Osteoblast (primary cell): ENCODE data around the gene LY9. TPM values are rescaled to one million over a fixed set of nuclear protein-coding genes. Genes with fewer than 3 reads are reported as not detected.
"Not testable (repeated sequence)": the region's sequence is repeated elsewhere in the genome, so short reads cannot be mapped to it uniquely, and the experiment has no call there.

Source experiments
- DNase-seq: peaks from one replicate; pipeline ENCODE4 v3.0.0; 2011; ENCODE audit warnings: low spot score, mixed read lengths; ENCODE audit not compliant: insufficient read length; ENCODE audit errors: missing footprints
- H2AFZ ChIP-seq: 2 replicates; pipeline ENCODE4 v1.6.0; 2011; ENCODE audit warnings: mild to moderate bottlenecking, low read length
- H3K27ac ChIP-seq: 2 replicates; pipeline ENCODE4 v1.5.1; 2011; ENCODE audit warnings: mild to moderate bottlenecking, low read depth, low read length, moderate library complexity
- H3K27me3 ChIP-seq: 2 replicates; pipeline ENCODE4 v1.6.0; 2012; ENCODE audit warnings: mild to moderate bottlenecking, control low read depth, inconsistent platforms, low read length, moderate library complexity; ENCODE audit not compliant: insufficient read depth
- H3K36me3 ChIP-seq: 2 replicates; pipeline ENCODE4 v1.5.1; 2011; ENCODE audit warnings: mild to moderate bottlenecking, low read length, control low read depth, moderate library complexity; ENCODE audit not compliant: insufficient read depth
- H3K4me1 ChIP-seq: 2 replicates; pipeline ENCODE4 v1.5.1; 2011; ENCODE audit warnings: mild to moderate bottlenecking, low read length, control low read depth, moderate library complexity; ENCODE audit not compliant: insufficient read depth
- H3K4me2 ChIP-seq: 2 replicates; pipeline ENCODE4 v1.6.0; 2011; ENCODE audit warnings: mild to moderate bottlenecking, low read length; ENCODE audit not compliant: insufficient read depth
- H3K4me3 ChIP-seq: fragments of 200-600 bp; sonication (generic); 3 replicates; pipeline ENCODE4 v1.5.1; 2012; ENCODE audit warnings: mild to moderate bottlenecking, low read length, inconsistent platforms; ENCODE audit not compliant: insufficient read depth
- H3K79me2 ChIP-seq: 2 replicates; pipeline ENCODE4 v1.6.0; 2012; ENCODE audit warnings: mild to moderate bottlenecking, low read length, control low read depth, inconsistent platforms; ENCODE audit not compliant: insufficient read depth
- H3K9me3 ChIP-seq: 2 replicates; pipeline ENCODE4 v1.5.1; 2011; ENCODE audit warnings: low read depth, low read length, control low read depth
- H4K20me1 ChIP-seq: 2 replicates; pipeline ENCODE4 v1.6.0; 2012; ENCODE audit warnings: mild to moderate bottlenecking, low read length, control low read depth; ENCODE audit not compliant: insufficient read depth
- total RNA-seq: library from RNA; depleted of rRNA; stranded (reverse); fragments of >200 nt; gene quantifications from 2 replicates; pipeline ENCODE4 v1.2.3, GENCODE V29; 2012
- TF ChIP-seq, protein P1 (sequence below): IDR thresholded peaks from 2 replicates; pipeline ENCODE4 v1.5.1; 2011; ENCODE audit warnings: mild to moderate bottlenecking, low read depth, low read length, moderate library complexity; ENCODE audit errors: extremely low read depth

LY9 gene
- total RNA-seq, 1 donor = not detected

DNA sequence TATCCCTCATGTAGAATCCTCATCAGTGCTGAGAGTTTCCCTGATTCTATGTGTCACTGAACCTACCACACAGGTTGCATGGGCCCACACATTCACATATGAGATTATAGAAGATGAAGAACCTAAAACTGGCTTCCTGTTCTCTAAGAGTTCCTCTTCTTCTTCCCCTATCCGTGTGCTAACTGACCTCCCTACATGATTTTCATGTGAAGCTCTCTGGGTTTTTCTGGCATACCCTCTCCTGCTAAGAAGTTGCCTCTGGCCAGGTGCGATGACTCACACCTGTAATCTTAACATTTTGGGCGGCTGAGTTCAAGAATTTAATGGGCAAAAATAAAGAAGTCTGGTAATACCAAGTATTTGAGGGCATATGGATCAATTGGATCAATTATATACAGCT lies 72.2 kb downstream of the LY9 start:
- Histone ChIP-seq H4K20me1 (no peaks in the 10 kb centered on the region), H3K4me3 (no peak overlapping the region), H3K9me3 (no peaks in the 10 kb centered on the region), H3K27me3 (no peaks in the 10 kb centered on the region), H3K4me1 (no peaks in the 10 kb centered on the region), H3K79me2 (no peaks in the 10 kb centered on the region), H3K27ac (no peak overlapping the region), H3K4me2 (no peak overlapping the region), H2AFZ (no peak overlapping the region), H3K36me3 (no peaks in the 10 kb centered on the region)
- DNase-seq = no peak
- TF ChIP-seq, protein P1, sequence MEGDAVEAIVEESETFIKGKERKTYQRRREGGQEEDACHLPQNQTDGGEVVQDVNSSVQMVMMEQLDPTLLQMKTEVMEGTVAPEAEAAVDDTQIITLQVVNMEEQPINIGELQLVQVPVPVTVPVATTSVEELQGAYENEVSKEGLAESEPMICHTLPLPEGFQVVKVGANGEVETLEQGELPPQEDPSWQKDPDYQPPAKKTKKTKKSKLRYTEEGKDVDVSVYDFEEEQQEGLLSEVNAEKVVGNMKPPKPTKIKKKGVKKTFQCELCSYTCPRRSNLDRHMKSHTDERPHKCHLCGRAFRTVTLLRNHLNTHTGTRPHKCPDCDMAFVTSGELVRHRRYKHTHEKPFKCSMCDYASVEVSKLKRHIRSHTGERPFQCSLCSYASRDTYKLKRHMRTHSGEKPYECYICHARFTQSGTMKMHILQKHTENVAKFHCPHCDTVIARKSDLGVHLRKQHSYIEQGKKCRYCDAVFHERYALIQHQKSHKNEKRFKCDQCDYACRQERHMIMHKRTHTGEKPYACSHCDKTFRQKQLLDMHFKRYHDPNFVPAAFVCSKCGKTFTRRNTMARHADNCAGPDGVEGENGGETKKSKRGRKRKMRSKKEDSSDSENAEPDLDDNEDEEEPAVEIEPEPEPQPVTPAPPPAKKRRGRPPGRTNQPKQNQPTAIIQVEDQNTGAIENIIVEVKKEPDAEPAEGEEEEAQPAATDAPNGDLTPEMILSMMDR = no peak

DNA sequence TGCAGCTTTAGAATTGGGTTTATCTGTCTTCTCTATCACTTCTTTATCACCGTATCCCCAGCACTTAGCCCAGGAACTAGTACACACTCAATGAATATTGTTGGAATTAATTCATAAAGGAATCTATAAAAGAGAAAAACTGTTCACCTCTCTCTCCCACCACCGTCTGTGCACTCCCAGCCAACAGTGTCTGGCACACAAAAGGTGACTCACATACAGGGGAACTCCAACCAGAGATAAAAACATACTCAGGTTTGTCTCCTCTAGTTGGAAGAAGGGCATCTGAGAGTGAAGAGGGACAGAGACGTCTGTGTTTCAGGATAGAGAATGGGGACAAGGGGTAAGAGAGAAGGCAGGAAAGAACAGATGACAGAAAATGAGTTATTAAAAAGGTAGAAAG lies 79.0 kb downstream of the LY9 start:
- no peaks in the 10 kb centered on the region for H3K27me3 ChIP-seq
- no peak for DNase-seq

DNA sequence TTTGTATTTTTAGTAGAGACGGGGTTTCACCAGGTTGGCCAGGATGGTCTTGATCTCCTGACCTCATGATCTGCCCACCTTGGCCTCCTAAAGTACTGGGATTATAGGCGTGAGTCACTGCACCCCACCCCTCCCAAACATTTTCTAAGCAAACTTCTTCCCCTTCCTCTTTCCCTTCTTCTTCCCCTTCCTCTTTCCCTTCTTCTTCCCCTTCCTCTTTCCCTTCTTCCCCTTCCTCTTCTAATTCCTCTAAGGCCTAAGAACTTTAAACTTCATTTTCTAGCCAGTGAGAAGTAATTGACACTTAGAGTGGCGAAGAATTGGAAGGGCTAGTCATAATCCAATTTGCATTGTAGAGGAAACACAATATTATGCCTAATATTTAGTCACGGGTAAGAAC lies 79.6 kb downstream of the LY9 start:
- H3K79me2 ChIP-seq, DNase-seq, H3K36me3 ChIP-seq, H4K20me1 ChIP-seq, H3K4me1 ChIP-seq, H2AFZ ChIP-seq, H3K4me3 ChIP-seq, H3K4me2 ChIP-seq, H3K27ac ChIP-seq, H3K9me3 ChIP-seq, H3K27me3 ChIP-seq: not testable (repeated sequence)

More for the DNA sequence above, 79.0 kb downstream of the LY9 start:
- no peaks in the 10 kb centered on the region for H4K20me1 ChIP-seq
- H3K9me3 ChIP-seq = no peaks in the 10 kb centered on the region
- H3K4me2 ChIP-seq = no peak overlapping the region
- TF ChIP-seq, protein P1 = no peak
- no peaks in the 10 kb centered on the region for H3K36me3 ChIP-seq
- no peaks in the 10 kb centered on the region for H3K4me1 ChIP-seq
- no peaks in the 10 kb centered on the region for H3K79me2 ChIP-seq
- no peak overlapping the region for H2AFZ ChIP-seq
- H3K4me3 ChIP-seq = no peak overlapping the region
- H3K27ac ChIP-seq = no peak overlapping the region

DNA sequence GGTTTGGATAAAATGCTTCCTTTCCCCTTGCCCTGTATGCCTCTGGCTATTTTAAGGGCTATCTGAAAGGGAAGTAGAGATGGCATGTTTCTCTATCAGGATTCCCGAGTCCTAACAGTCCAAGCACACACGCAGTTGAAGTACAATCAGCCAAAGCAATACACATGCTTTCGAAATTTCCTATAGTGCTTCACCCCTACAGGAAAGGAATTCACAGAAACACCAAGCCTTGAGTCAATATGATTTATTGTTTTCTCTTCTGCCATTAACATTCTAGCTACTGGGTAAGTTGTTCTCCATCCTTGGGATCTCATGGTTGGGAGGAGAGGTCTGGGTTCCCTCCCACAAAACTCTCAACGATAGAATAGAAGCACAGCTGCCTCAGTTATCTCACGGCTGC lies 80.3 kb downstream of the LY9 start:
- Histone ChIP-seq H3K27ac (no peak overlapping the region), H3K79me2 (no peaks in the 10 kb centered on the region), H3K36me3 (no peaks in the 10 kb centered on the region), H3K4me3 (no peak overlapping the region), H3K4me1 (no peaks in the 10 kb centered on the region), H3K4me2 (no peak overlapping the region), H4K20me1 (no peaks in the 10 kb centered on the region), H2AFZ (no peak overlapping the region), H3K9me3 (no peaks in the 10 kb centered on the region), H3K27me3 (no peaks in the 10 kb centered on the region)
- TF ChIP-seq, protein P1 = no peak
- DNase-seq = no peak
